Ovary (tissue), 9 donors: ENCODE measurements around the gene ATP7A. TPM values are rescaled to one million over a fixed set of nuclear protein-coding genes. Genes with fewer than 3 reads are reported as not detected.
"Not testable (repeated sequence)": the region's sequence is repeated elsewhere in the genome, so short reads cannot be mapped to it uniquely, and the experiment has no call there.

Experiments
- DNase-seq, 5 donors: peaks; one replicate each; pipeline ENCODE4 v3.0.0-alpha.2; 2019 to 2020
- H3K27ac ChIP-seq, 2 donors: fragments of 200-600 bp; one replicate each; pipeline versions ENCODE4 v1.5.1 to v1.8.0; 2019 to 2022
- H3K27me3 ChIP-seq: fragments of 200-600 bp; one replicate; pipeline ENCODE4 v1.8.0; 2022
- H3K36me3 ChIP-seq: fragments of 200-600 bp; sonication (generic); one replicate; pipeline ENCODE4 v1.5.1; 2019
- H3K4me1 ChIP-seq: one replicate; pipeline ENCODE4 v1.8.1; 2013; ENCODE audit warnings: mild to moderate bottlenecking, moderate library complexity; ENCODE audit not compliant: insufficient read depth
- H3K4me3 ChIP-seq: fragments of 200-600 bp; sonication (generic); one replicate; pipeline ENCODE4 v1.5.1; 2017
- H3K9me3 ChIP-seq, 2 donors: fragments of 200-600 bp in 1 of 2; sonication (generic) in 1 of 2; one replicate each; pipeline versions ENCODE4 v1.5.1 to v1.8.1; 2013 to 2019; ENCODE audit warnings: mild to moderate bottlenecking in 1 of 2, moderate library complexity in 1 of 2
- EP300 ChIP-seq: sonication (generic); formaldehyde crosslinking; IDR thresholded peaks from one replicate; pipeline ENCODE4 v1.6.1; 2017; ENCODE audit warnings: antibody characterized with exemption
- POLR2A ChIP-seq: fragments of 450-650 bp; IDR thresholded peaks from one replicate; pipeline ENCODE4 v1.6.1; 2017; ENCODE audit warnings: antibody characterized with exemption, mild to moderate bottlenecking, moderate library complexity
- WGBS, 3 donors: extraction: QIAGEN DNeasy Blood & Tissue Kit in 1 of 3; methylation state at CpG; one replicate each; pipeline versions ENCODE4 v1.1.5 to v1.1.7; 2013 to 2017; 5-methylcytosine and 5-hydroxymethylcytosine counted together
- intact Hi-C, 4 donors: fragments of 100-400 bp; cut with DNase I; formaldehyde crosslinking; loops; one replicate each; pipeline versions ENCODE4 v1.11.0 to v1.15.1; 2022 to 2023
- polyA plus RNA-seq, 2 donors: library from polyadenylated mRNA; stranded (reverse); fragments of 200-250 nt in 1 of 2; fragments of 350-450 nt in 1 of 2; fragmentation: Illumina TruSeq in 1 of 2; extraction: RNeasy Lipid Tissue Mini Kit (QIAGEN cat#74804) in 1 of 2; gene quantifications; one replicate each; pipeline ENCODE4 v1.2.3, GENCODE V29; 2013 to 2014
- total RNA-seq, 7 donors: library from RNA; depleted of rRNA in 2 of 7; stranded (reverse); fragments of >200 nt in 2 of 7; fragmentation: NEBNext Ultra II Directional in 3 of 7; extraction: Animal tissue kit (Norgen Biotek cat#: 25700) in 3 of 7; gene quantifications; one replicate each; pipeline versions ENCODE4 v1.1.0 to v1.2.4, GENCODE V29; 2016 to 2023
- TF ChIP-seq, protein P1 (sequence below), 3 donors: fragments of 450-650 bp in 2 of 3; fragments of 200-600 bp in 1 of 3; IDR thresholded peaks; one replicate each; pipeline versions ENCODE4 v1.5.1 to v1.8.0; 2016 to 2022; ENCODE audit warnings: antibody characterized with exemption in 3 of 3, mild to moderate bottlenecking in 1 of 3
- donor health status: DM: no; HTN: no; CAD: no; lungs with moderate emphysema.
- donor health status: DM: no; HTN: no; CAD: no.
- donor health status: Bipolar disorder and iron deficiency.
- donor health status: DM: yes; HTN: yes; CAD: no.
- donor health status: DM: no; HTN: no; CAD: no.
- donor health status: DM: yes; HTN: yes; CAD: no.

Gene ATP7A
- total and polyA plus RNA-seq, 9 donors, result 2.3 to 11.2 (median 10.2) TPM

DNA sequence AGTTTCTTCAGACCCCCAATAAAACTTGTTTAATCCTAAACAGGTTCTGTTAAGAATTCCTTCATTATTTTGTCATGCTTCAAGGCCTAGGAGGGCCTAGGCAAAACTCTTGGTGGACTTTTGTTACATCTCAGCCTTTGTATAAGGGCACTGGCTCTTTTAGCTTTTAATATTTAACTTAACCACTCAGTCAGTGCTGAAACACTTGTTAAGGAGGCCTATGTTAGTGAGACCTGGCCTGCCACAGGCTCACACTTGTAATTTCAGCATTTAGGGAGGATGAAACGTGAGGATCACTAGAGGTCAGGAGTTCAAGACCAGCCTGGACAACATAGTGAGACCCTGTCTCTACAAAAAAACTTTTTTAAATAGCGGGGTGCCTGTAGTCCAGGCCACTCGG is 160.8 kb downstream of the ATP7A start:
- WGBS, 3 donors, result 66 to 68% (median 68%) methylated on average over 3 of the region's 3 CpGs
- DNase-seq, result no peak
- TF ChIP-seq POLR2A, result no peak
- TF ChIP-seq, protein P1, sequence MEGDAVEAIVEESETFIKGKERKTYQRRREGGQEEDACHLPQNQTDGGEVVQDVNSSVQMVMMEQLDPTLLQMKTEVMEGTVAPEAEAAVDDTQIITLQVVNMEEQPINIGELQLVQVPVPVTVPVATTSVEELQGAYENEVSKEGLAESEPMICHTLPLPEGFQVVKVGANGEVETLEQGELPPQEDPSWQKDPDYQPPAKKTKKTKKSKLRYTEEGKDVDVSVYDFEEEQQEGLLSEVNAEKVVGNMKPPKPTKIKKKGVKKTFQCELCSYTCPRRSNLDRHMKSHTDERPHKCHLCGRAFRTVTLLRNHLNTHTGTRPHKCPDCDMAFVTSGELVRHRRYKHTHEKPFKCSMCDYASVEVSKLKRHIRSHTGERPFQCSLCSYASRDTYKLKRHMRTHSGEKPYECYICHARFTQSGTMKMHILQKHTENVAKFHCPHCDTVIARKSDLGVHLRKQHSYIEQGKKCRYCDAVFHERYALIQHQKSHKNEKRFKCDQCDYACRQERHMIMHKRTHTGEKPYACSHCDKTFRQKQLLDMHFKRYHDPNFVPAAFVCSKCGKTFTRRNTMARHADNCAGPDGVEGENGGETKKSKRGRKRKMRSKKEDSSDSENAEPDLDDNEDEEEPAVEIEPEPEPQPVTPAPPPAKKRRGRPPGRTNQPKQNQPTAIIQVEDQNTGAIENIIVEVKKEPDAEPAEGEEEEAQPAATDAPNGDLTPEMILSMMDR (IDR thresholded peaks at IDR 0.05), result no peak
- TF ChIP-seq EP300, result no peak
- no peaks in the 10 kb centered on the region for H3K4me1 ChIP-seq
- H3K4me3 ChIP-seq, result no peak overlapping the region
- H3K27ac ChIP-seq, result no peak overlapping the region
- H3K9me3 ChIP-seq, result no peaks in the 10 kb centered on the region
- no peaks in the 10 kb centered on the region for H3K27me3 ChIP-seq
- H3K36me3 ChIP-seq, result no peaks in the 10 kb centered on the region
- intact Hi-C loops, result no loop called here

DNA sequence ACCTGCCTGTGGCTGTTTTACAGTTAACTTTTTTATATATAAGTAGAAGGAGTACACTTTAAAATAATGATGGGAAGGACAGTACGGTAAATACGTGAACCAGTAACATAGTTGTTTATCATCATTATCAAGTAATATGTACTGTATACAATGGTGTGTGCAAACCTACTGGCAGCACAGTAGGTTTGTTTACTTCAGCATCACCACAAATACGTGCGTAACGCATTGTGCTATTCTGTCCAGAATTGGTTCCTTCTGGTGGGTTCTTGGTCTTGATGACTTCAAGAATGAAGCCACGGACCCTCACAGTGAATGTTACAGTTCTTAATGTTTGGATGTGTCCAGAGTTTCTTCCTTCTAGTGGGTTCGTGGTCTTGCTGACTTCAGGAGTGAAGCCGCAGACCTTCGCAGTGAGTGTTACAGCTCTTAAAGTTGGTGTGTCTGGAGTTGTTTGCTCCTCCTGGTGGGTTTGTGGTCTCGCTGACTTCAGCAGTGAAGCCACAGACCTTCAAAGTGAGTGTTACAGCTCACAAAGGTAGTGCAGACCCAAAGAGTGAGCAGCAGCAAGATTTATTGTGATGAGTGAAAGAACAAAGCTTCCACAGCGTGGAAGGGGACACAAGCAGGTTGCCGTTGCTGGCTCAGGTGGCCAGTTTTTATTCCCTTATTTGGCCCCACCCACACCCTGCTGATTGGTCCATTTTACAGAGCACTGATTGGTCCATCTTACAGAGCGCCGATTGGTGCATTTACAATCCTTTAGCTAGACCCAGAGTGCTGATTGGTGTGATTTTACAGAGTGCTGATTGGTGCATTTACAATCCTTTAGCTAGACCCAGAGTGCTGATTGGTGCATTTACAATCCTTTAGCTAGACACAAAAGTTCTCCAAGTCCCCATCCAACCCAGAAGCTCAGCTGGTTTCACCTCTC is 162.9 kb downstream of the ATP7A start:
- DNase-seq, H3K4me3 ChIP-seq, H3K4me1 ChIP-seq, H3K27ac ChIP-seq, H3K36me3 ChIP-seq, intact Hi-C loops, H3K9me3 ChIP-seq, H3K27me3 ChIP-seq: not testable (repeated sequence)
- WGBS, 3 donors, result 84 to 87% (median 85%) methylated on average over 14 of the region's 14 CpGs

GRCh38 chrX:78074088-78074487 is 163.6 kb downstream of the ATP7A start:
- no peaks in the 10 kb centered on the region for H3K36me3 ChIP-seq
- H3K27ac ChIP-seq, result no peak overlapping the region
- H3K9me3 ChIP-seq, result no peaks in the 10 kb centered on the region
- no peaks in the 10 kb centered on the region for H3K4me1 ChIP-seq
- TF ChIP-seq, protein P1 (IDR thresholded peaks at IDR 0.05), result no peak
- no peak for TF ChIP-seq EP300
- no peak for TF ChIP-seq POLR2A
- no peak overlapping the region for H3K4me3 ChIP-seq
- DNase-seq, result no peak
- intact Hi-C loops, result no loop called here
- no peaks in the 10 kb centered on the region for H3K27me3 ChIP-seq

GRCh38 chrX:78075787-78076389 is 165.4 kb downstream of the ATP7A start:
- TF ChIP-seq EP300 (no peak), POLR2A (no peak)
- TF ChIP-seq, protein P1 (IDR thresholded peaks at IDR 0.05), result no peak
- no peaks in the 10 kb centered on the region for H3K36me3 ChIP-seq
- H3K27ac ChIP-seq, result no peak overlapping the region
- 84 to 85% (median 85%) methylated on average over 5 of the region's 5 CpGs for WGBS, 3 donors
- H3K9me3 ChIP-seq, result no peaks in the 10 kb centered on the region
- no peak overlapping the region for H3K4me3 ChIP-seq
- no peaks in the 10 kb centered on the region for H3K27me3 ChIP-seq
- intact Hi-C loops, result no loop called here
- no peaks in the 10 kb centered on the region for H3K4me1 ChIP-seq
- no peak for DNase-seq

DNA sequence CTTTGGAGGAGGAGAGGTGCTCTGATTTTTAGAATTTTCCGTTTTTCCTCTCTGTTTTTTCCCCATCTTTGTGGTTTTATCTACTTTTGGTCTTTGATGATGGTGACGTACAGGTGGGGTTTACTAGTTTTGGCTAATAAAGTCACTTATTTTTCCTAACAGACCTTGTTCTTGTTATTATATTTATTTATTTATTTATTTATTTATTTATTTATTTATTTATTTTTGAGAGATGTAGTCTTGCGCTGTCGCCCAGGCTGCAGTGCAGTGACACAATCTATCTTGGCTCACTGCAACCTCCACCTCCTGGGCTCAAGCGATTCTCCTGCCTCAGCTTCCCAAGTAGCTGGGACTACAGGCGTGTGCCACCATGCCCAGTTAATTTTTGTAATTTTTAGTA is 170.9 kb downstream of the ATP7A start:
- DNase-seq, H3K27me3 ChIP-seq, H3K4me1 ChIP-seq, intact Hi-C loops, H3K4me3 ChIP-seq, H3K9me3 ChIP-seq, H3K36me3 ChIP-seq, H3K27ac ChIP-seq: not testable (repeated sequence)
- WGBS, 3 donors, result 86% methylated on average over 6 of the region's 6 CpGs
